IMR-90 (cell line): ENCODE measurements around the gene RBM10. TPM values are rescaled to one million over a fixed set of nuclear protein-coding genes. Genes with fewer than 3 reads are reported as not detected.

Experiments
- ATAC-seq: fragments of 200-7000 bp; cut with Tn5 transposase; 2 replicates; pipeline ENCODE4 v1.9.1; 2020; ENCODE audit warnings: low read depth, mild to moderate bottlenecking, moderate library complexity
- BruUV-seq: library from RNA; stranded (reverse); fragments of 400-500 nt; replicated peaks from 2 replicates; lab custom pipeline; 2021; lab: Mats Ljungman, UMichigan
- CTCF ChIA-PET: fragments of 300-600 bp; formaldehyde crosslinking; extraction: SDS; loops from one replicate; lab custom pipeline; 2021; ENCODE audit warnings: antibody characterized with exemption; lab: Yijun Ruan, JAX
- POLR2A ChIA-PET: fragments of 300-600 bp; sonication (Branson Sonifier 250); formaldehyde crosslinking; loops from one replicate; lab custom pipeline; 2022; ENCODE audit warnings: antibody characterized with exemption; ENCODE audit not compliant: unreplicated experiment; lab: Charles Lee
- DNase-seq: peaks from one replicate; pipeline ENCODE4 v3.0.0; 2013
- H2AFZ ChIP-seq: replicated peaks from 2 replicates; pipeline ENCODE3; 2013; ENCODE audit warnings: low read length, mild to moderate bottlenecking; ENCODE audit not compliant: poor library complexity
- H2AK5ac ChIP-seq: 2 replicates; pipeline ENCODE4 v1.6.1; 2013; ENCODE audit warnings: low read depth, low read length, inconsistent platforms
- H2AK9ac ChIP-seq: replicated peaks from 2 replicates; pipeline ENCODE3; 2013; ENCODE audit warnings: mild to moderate bottlenecking, low read depth, low read length, moderate library complexity; ENCODE audit not compliant: poor library complexity
- H2BK120ac ChIP-seq: 2 replicates; pipeline ENCODE4 v1.6.1; 2013; ENCODE audit warnings: low read depth, low read length, inconsistent platforms
- H2BK15ac ChIP-seq: 3 replicates; pipeline ENCODE4 v1.6.1; 2013; ENCODE audit warnings: low read depth, low read length, inconsistent platforms
- H2BK20ac ChIP-seq: 2 replicates; pipeline ENCODE4 v1.6.1; 2013; ENCODE audit warnings: low read depth, mild to moderate bottlenecking, inconsistent platforms, low read length, moderate library complexity
- H2BK5ac ChIP-seq: 2 replicates; pipeline ENCODE4 v1.6.1; 2013; ENCODE audit warnings: mild to moderate bottlenecking, low read depth, low read length, inconsistent platforms; ENCODE audit not compliant: poor library complexity, severe bottlenecking
- H3K14ac ChIP-seq: replicated peaks from 2 replicates; pipeline ENCODE4 v1.6.1; 2013; ENCODE audit warnings: low read depth, low read length, inconsistent platforms
- H3K18ac ChIP-seq: 2 replicates; pipeline ENCODE4 v1.6.1; 2013; ENCODE audit warnings: low read depth, low read length, control low read depth
- H3K23ac ChIP-seq: 2 replicates; pipeline ENCODE4 v1.6.1; 2013; ENCODE audit warnings: low read depth, low read length, inconsistent platforms
- H3K27ac ChIP-seq: 2 replicates; pipeline ENCODE4 v1.5.1; 2013; ENCODE audit warnings: mild to moderate bottlenecking, control low read depth, low read length; ENCODE audit not compliant: insufficient read depth
- H3K27me3 ChIP-seq: 2 replicates; pipeline ENCODE4 v1.6.1; 2013; ENCODE audit warnings: low read length; ENCODE audit not compliant: control insufficient read depth, insufficient read depth
- H3K36me3 ChIP-seq: 2 replicates; pipeline ENCODE4 v1.6.1; 2013; ENCODE audit warnings: low read length, mixed read lengths; ENCODE audit not compliant: control insufficient read depth, insufficient read depth
- H3K4ac ChIP-seq: 2 replicates; pipeline ENCODE4 v1.6.1; 2013; ENCODE audit warnings: low read depth, low read length, inconsistent platforms
- H3K4me1 ChIP-seq: 2 replicates; pipeline ENCODE4 v1.6.1; 2013; ENCODE audit warnings: low read length, mixed read lengths; ENCODE audit not compliant: control insufficient read depth, insufficient read depth
- H3K4me2 ChIP-seq: 2 replicates; pipeline ENCODE4 v1.6.1; 2013; ENCODE audit warnings: low read depth, mild to moderate bottlenecking, control low read depth, low read length, moderate library complexity
- H3K4me3 ChIP-seq: 2 replicates; pipeline ENCODE4 v1.5.1; 2013; ENCODE audit warnings: low read depth, mild to moderate bottlenecking, control low read depth, low read length, moderate library complexity; ENCODE audit not compliant: insufficient read depth
- H3K56ac ChIP-seq: 2 replicates; pipeline ENCODE4 v1.6.1; 2013; ENCODE audit warnings: low read length, inconsistent platforms; ENCODE audit not compliant: insufficient read depth; ENCODE audit errors: extremely low read depth
- H3K79me1 ChIP-seq, 2 experiments: 2 replicates each; pipeline ENCODE4 v1.6.1; 2013; ENCODE audit warnings: low read length in 2 of 2, inconsistent platforms in 1 of 2, low read depth in 1 of 2
- H3K9ac ChIP-seq: 2 replicates; pipeline ENCODE4 v1.6.1; 2013; ENCODE audit warnings: low read depth, low read length, control low read depth
- H3K9me1 ChIP-seq: 2 replicates; pipeline ENCODE4 v1.6.1; 2013; ENCODE audit warnings: low read length, inconsistent platforms; ENCODE audit not compliant: insufficient read depth
- H3K9me3 ChIP-seq: 2 replicates; pipeline ENCODE4 v1.6.1; 2013; ENCODE audit warnings: low read length; ENCODE audit not compliant: control insufficient read depth, insufficient read depth
- H4K20me1 ChIP-seq: 2 replicates; pipeline ENCODE4 v1.6.1; 2013; ENCODE audit warnings: low read length, inconsistent platforms; ENCODE audit not compliant: insufficient read depth
- H4K5ac ChIP-seq: 2 replicates; pipeline ENCODE4 v1.6.1; 2013; ENCODE audit warnings: mild to moderate bottlenecking, low read depth, low read length, control low read depth
- H4K8ac ChIP-seq, 2 experiments: 2 replicates each; pipeline ENCODE4 v1.6.1; 2013; ENCODE audit warnings: low read depth in 2 of 2, low read length in 2 of 2, control low read depth in 1 of 2, inconsistent platforms in 1 of 2
- H4K91ac ChIP-seq: 2 replicates; pipeline ENCODE4 v1.6.1; 2013; ENCODE audit warnings: low read depth, low read length, inconsistent platforms; ENCODE audit not compliant: insufficient read depth
- MAFK ChIP-seq: IDR thresholded peaks from 2 replicates; pipeline ENCODE4 v1.6.1; 2012; ENCODE audit warnings: low read depth, low read length, improper control_type of control experiment
- MAZ ChIP-seq: IDR thresholded peaks from 2 replicates; pipeline ENCODE4 v1.6.1; 2012; ENCODE audit warnings: low read depth, mild to moderate bottlenecking, low read length, improper control_type of control experiment, moderate library complexity, borderline replicate concordance
- MXI1 ChIP-seq: IDR thresholded peaks from 2 replicates; pipeline ENCODE4 v1.6.1; 2012; ENCODE audit warnings: low read depth, mild to moderate bottlenecking, low read length, moderate library complexity, borderline replicate concordance
- RAD21 ChIP-seq: IDR thresholded peaks from 2 replicates; pipeline ENCODE4 v1.6.1; 2012; ENCODE audit warnings: low read length, improper control_type of control experiment
- RCOR1 ChIP-seq: IDR thresholded peaks from 2 replicates; pipeline ENCODE4 v1.6.1; 2012; ENCODE audit warnings: mild to moderate bottlenecking, low read length, improper control_type of control experiment; ENCODE audit not compliant: insufficient replicate concordance
- RFX5 ChIP-seq: IDR thresholded peaks from 2 replicates; pipeline ENCODE4 v1.8.0; 2012; ENCODE audit warnings: low read depth, mild to moderate bottlenecking, low read length, moderate library complexity
- SMC3 ChIP-seq: fragments of 150-350 bp; IDR thresholded peaks from 2 replicates; pipeline ENCODE4 v1.6.1; 2016; ENCODE audit warnings: low read depth, mild to moderate bottlenecking, antibody characterized with exemption, low read length, moderate library complexity
- WGBS, 2 experiments: methylation state at CpG; one replicate each; pipeline versions ENCODE4 v1.1.5 to v1.1.7; 2013; ENCODE audit warnings: missing lambda C conversion rate in 2 of 2; ENCODE audit not compliant: insufficient read length in 1 of 2; ENCODE audit errors: extremely low coverage in 2 of 2; 5-methylcytosine and 5-hydroxymethylcytosine counted together
- dilution Hi-C: fragments of 300-500 bp; cut with HindIII; formaldehyde crosslinking; loops from one replicate; pipeline ENCODE4 v1.14.3; 2018; ENCODE audit warnings: low sequenced_read_pairs; ENCODE audit not compliant: unreplicated experiment
- in situ Hi-C: fragments of 300-500 bp; cut with MboI; formaldehyde crosslinking; loops from 3 replicates; pipeline ENCODE4 v1.14.3; 2019; ENCODE audit warnings: low sequenced_read_pairs, inconsistent platforms, mixed read lengths
- intact Hi-C: fragments of 100-400 bp; cut with micrococcal nuclease; formaldehyde crosslinking; loops from 2 replicates; pipeline ENCODE4 v1.10.0; 2022
- polyA plus RNA-seq, 3 experiments: library from polyadenylated mRNA; depleted of rRNA; stranded (reverse); fragments of >200 nt; gene quantifications; 2 replicates each; pipeline ENCODE4 v1.2.3, GENCODE V29; 2012; ENCODE audit warnings: low replicate concordance in 1 of 3
- total RNA-seq: library from RNA; depleted of rRNA; stranded (reverse); fragments of >200 nt; gene quantifications from 2 replicates; pipeline ENCODE4 v1.2.3, GENCODE V29; 2012
- TF ChIP-seq, protein P1 (sequence below): fragments of 150-350 bp; IDR thresholded peaks from 2 replicates; pipeline ENCODE4 v1.6.1; 2016; ENCODE audit warnings: low read depth, mild to moderate bottlenecking, low read length, moderate library complexity, borderline replicate concordance
- TF ChIP-seq, protein P2 (sequence below): conservative IDR thresholded peaks from 2 replicates; pipeline ENCODE4 v1.5.1; 2012; ENCODE audit warnings: mild to moderate bottlenecking, low read depth, low read length, improper control_type of control experiment

RBM10 gene
- total and polyA plus RNA-seq, 2 of the 4 experiments (the other 2 are of a cell fraction), result 33.4 to 36.0 TPM

- TF ChIP-seq RCOR1, result no peak
Measured at GRCh38 chrX:47210661-47211425, 65.8 kb downstream of the RBM10 start (continued).

DNA sequence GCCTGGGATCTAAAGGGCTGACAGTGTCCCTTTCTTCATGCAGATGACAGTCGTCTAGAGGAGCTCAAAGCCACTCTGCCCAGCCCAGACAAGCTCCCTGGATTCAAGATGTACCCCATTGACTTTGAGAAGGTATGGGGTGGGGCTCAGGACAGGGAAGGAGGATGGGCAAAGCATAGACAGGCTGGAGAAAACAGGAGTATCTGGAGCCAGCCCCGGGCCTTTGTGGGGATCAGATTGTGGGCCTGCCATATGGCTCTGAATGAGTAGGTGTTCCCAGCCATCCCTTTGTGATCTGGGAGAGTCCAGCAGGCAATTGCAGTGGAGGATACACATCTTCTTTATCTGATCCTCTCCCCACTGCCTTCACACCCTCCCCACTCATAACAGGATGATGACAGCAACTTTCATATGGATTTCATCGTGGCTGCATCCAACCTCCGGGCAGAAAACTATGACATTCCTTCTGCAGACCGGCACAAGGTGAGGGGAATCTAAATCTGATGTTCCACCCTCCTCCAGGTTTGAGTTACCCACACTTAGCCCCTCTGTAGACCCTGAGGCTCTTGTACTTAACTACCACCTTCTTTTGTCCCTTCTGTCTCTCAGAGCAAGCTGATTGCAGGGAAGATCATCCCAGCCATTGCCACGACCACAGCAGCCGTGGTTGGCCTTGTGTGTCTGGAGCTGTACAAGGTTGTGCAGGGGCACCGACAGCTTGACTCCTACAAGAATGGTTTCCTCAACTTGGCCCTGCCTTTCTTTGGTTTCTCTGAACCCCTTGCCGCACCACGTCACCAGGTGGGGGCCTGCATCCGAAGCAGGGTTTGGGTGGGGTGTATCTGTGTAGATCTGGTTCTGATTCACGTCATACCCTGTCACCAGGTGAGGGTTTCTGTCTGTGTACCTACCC, 67.6 kb downstream of the RBM10 start:
- H3K4ac ChIP-seq, result no peak overlapping the region
- in situ Hi-C loops, result loop anchor here (25.0 kb wide), 1 partner anchor 425 kb away; the partner anchor contains the start of gene CFP
- H4K91ac ChIP-seq, result no peak overlapping the region
- no peak overlapping the region for H4K5ac ChIP-seq
- H3K23ac ChIP-seq, result no peak overlapping the region
- ChIA-PET CTCF (no interaction called here), POLR2A (no interaction called here)
- H2AFZ ChIP-seq, result no peak overlapping the region
- H3K56ac ChIP-seq, result no peak overlapping the region
- no peak overlapping the region for H2BK120ac ChIP-seq
- no peak overlapping the region for H3K4me2 ChIP-seq
- no peak overlapping the region for H3K14ac ChIP-seq
- no peak overlapping the region for H2AK5ac ChIP-seq
- dilution Hi-C loops, result no loop called here
- H2AK9ac ChIP-seq, result no peak overlapping the region
- peaks cover 74% of the 10 kb centered on the region for H3K36me3 ChIP-seq
- no peak overlapping the region for H2BK15ac ChIP-seq
- H2BK5ac ChIP-seq, result no peak overlapping the region
- H4K20me1 ChIP-seq, result peaks cover 72% of the 10 kb centered on the region
- intact Hi-C loops, result no loop called here
- H3K27ac ChIP-seq, result no peak overlapping the region
- peaks cover 0 to 29% of the 10 kb centered on the region in 2 experiments; a peak in 2 of 4 replicates for H3K79me1 ChIP-seq
- H3K27me3 ChIP-seq, result no peaks in the 10 kb centered on the region; the same call in 1 of the 2 replicates
- ATAC-seq (no peak), DNase-seq (no peak)
- peaks cover 5% of the 10 kb centered on the region; the same call in 1 of the 2 replicates for H3K4me1 ChIP-seq
- H4K8ac ChIP-seq, result no peak overlapping the region
- BruUV-seq, result no TSS peak
- peaks cover 11% of the 10 kb centered on the region; the same call in 1 of the 2 replicates for H3K9me1 ChIP-seq
- WGBS, 2 experiments, result 92% methylated on average over 2 of the region's 12 CpGs; no CpG with 5 or more reads in 1 of the 2 experiments
- H3K9me3 ChIP-seq, result no peaks in the 10 kb centered on the region
- no peak overlapping the region for H3K9ac ChIP-seq
- H3K4me3 ChIP-seq, result no peak overlapping the region
- H3K18ac ChIP-seq, result no peak overlapping the region
- H2BK20ac ChIP-seq, result no peak overlapping the region
- no peak for TF ChIP-seq MXI1
- no peak for TF ChIP-seq RFX5
- no peak for TF ChIP-seq MAZ
- TF ChIP-seq, protein P1, sequence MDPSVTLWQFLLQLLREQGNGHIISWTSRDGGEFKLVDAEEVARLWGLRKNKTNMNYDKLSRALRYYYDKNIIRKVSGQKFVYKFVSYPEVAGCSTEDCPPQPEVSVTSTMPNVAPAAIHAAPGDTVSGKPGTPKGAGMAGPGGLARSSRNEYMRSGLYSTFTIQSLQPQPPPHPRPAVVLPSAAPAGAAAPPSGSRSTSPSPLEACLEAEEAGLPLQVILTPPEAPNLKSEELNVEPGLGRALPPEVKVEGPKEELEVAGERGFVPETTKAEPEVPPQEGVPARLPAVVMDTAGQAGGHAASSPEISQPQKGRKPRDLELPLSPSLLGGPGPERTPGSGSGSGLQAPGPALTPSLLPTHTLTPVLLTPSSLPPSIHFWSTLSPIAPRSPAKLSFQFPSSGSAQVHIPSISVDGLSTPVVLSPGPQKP, result no peak
- no peak for TF ChIP-seq MAFK
- no peak for TF ChIP-seq RCOR1
- TF ChIP-seq RAD21, result no peak
- TF ChIP-seq, protein P2, sequence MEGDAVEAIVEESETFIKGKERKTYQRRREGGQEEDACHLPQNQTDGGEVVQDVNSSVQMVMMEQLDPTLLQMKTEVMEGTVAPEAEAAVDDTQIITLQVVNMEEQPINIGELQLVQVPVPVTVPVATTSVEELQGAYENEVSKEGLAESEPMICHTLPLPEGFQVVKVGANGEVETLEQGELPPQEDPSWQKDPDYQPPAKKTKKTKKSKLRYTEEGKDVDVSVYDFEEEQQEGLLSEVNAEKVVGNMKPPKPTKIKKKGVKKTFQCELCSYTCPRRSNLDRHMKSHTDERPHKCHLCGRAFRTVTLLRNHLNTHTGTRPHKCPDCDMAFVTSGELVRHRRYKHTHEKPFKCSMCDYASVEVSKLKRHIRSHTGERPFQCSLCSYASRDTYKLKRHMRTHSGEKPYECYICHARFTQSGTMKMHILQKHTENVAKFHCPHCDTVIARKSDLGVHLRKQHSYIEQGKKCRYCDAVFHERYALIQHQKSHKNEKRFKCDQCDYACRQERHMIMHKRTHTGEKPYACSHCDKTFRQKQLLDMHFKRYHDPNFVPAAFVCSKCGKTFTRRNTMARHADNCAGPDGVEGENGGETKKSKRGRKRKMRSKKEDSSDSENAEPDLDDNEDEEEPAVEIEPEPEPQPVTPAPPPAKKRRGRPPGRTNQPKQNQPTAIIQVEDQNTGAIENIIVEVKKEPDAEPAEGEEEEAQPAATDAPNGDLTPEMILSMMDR, result no peak
- TF ChIP-seq SMC3, result no peak
